Panc1 (cell line): ENCODE results near the gene KLK7. TPM values are rescaled to one million over a fixed set of nuclear protein-coding genes. Genes with fewer than 3 reads are reported as not detected.
"Not testable (repeated sequence)": the region's sequence is repeated elsewhere in the genome, so short reads cannot be mapped to it uniquely, and the experiment has no call there.

ENCODE experiments used
- ATAC-seq: fragments of 200-7000 bp; cut with Tn5 transposase; 2 replicates; pipeline ENCODE4 v1.9.1; 2020; ENCODE audit warnings: mild to moderate bottlenecking, moderate library complexity
- BruUV-seq: library from RNA; stranded (reverse); fragments of 400-500 nt; replicated peaks from 2 replicates; lab custom pipeline; 2021; lab: Mats Ljungman, UMichigan
- CTCF ChIA-PET: fragments of 300-600 bp; sonication (Branson Sonifier 250); formaldehyde crosslinking; loops from one replicate; lab custom pipeline; 2022; ENCODE audit warnings: antibody characterized with exemption; lab: Charles Lee
- POLR2A ChIA-PET: fragments of 300-600 bp; sonication (Branson Sonifier 250); formaldehyde crosslinking; loops from one replicate; lab custom pipeline; 2022; ENCODE audit warnings: antibody characterized with exemption; lab: Charles Lee
- DNase-seq: peaks from one replicate; pipeline ENCODE4 v3.0.0-alpha.2; 2010; ENCODE audit warnings: low read depth, low spot score
- H3K27ac ChIP-seq: 2 replicates; pipeline ENCODE4 v1.5.1; 2011; ENCODE audit warnings: mild to moderate bottlenecking, low read length, inconsistent platforms
- H3K27me3 ChIP-seq: fragments of 200-500 bp; sonication (Bioruptor generic); 2 replicates; pipeline ENCODE4 v1.6.0; 2014; ENCODE audit warnings: low read length, inconsistent platforms; ENCODE audit not compliant: control insufficient read depth, insufficient read depth
- H3K36me3 ChIP-seq: fragments of 200-500 bp; sonication (Bioruptor generic); 2 replicates; pipeline ENCODE4 v1.5.1; 2014; ENCODE audit warnings: inconsistent platforms, mild to moderate bottlenecking, low read length, moderate library complexity; ENCODE audit not compliant: control insufficient read depth, insufficient read depth
- H3K4me1 ChIP-seq: 2 replicates; pipeline ENCODE4 v1.5.1; 2011; ENCODE audit warnings: inconsistent platforms, mild to moderate bottlenecking, low read length, moderate library complexity; ENCODE audit not compliant: control insufficient read depth, insufficient read depth
- H3K4me3 ChIP-seq, 2 experiments: 2 replicates each; pipeline ENCODE4 v1.5.1; 2011 to 2012; ENCODE audit warnings: low read depth in 2 of 2, low read length in 2 of 2, mild to moderate bottlenecking in 2 of 2, inconsistent platforms in 1 of 2, moderate library complexity in 1 of 2
- H3K9me3 ChIP-seq: fragments of 200-500 bp; sonication (Bioruptor generic); 2 replicates; pipeline ENCODE4 v1.5.1; 2014; ENCODE audit warnings: low read depth, mild to moderate bottlenecking, inconsistent platforms, low read length, moderate library complexity; ENCODE audit not compliant: control insufficient read depth, insufficient read depth
- POLR2AphosphoS5 ChIP-seq: IDR thresholded peaks from 2 replicates; pipeline ENCODE4 v1.6.1; 2012; ENCODE audit warnings: mild to moderate bottlenecking, low read depth, low read length, moderate library complexity
- SIN3A ChIP-seq: IDR thresholded peaks from 2 replicates; pipeline ENCODE4 v1.6.1; 2012; ENCODE audit warnings: low read depth, mild to moderate bottlenecking, low read length, moderate library complexity, borderline replicate concordance; ENCODE audit not compliant: insufficient read depth
- TCF7L2 ChIP-seq: IDR thresholded peaks from 2 replicates; pipeline ENCODE4 v1.6.1; 2011; ENCODE audit warnings: mild to moderate bottlenecking, low read depth, low read length, inconsistent platforms
- in situ Hi-C: cut with HindIII; loops from 2 replicates; pipeline ENCODE4 v1.10.0; 2016; ENCODE audit warnings: low sequenced_read_pairs, low pct_unique_long_range_greater_than_20kb
- intact Hi-C: fragments of 100-400 bp; cut with micrococcal nuclease; formaldehyde crosslinking; loops from one replicate; pipeline ENCODE4 v1.10.0; 2022; ENCODE audit not compliant: unreplicated experiment
- total RNA-seq: library from RNA; stranded (reverse); gene quantifications from one replicate; pipeline ENCODE4 v1.2.1, GENCODE V29; 2021; ENCODE audit not compliant: unreplicated experiment
- TF ChIP-seq, protein P1 (sequence below): fragments of 450-650 bp; IDR thresholded peaks from 2 replicates; pipeline ENCODE4 v1.5.1; 2017; ENCODE audit warnings: mild to moderate bottlenecking
- TF ChIP-seq, protein P2 (sequence below), 2 experiments: IDR thresholded peaks; 2 replicates each; pipeline ENCODE4 v1.6.1; 2011 to 2012; ENCODE audit warnings: low read depth in 2 of 2, control low read depth in 1 of 2, low read length in 1 of 2, mild to moderate bottlenecking in 1 of 2, moderate library complexity in 1 of 2; ENCODE audit not compliant: insufficient read depth in 1 of 2

KLK7 gene
- total RNA-seq, 1 experiment from 2014 or later, result not detected

- CTCF ChIA-PET, result interaction anchor here (0.6 kb wide), 1 partner anchor 258 kb away, joined by 3 read pairs; no protein-coding TSS in a partner anchor
- H3K4me3 ChIP-seq, result no peak overlapping the region
- no peaks in the 10 kb centered on the region; the same call in 1 of the 2 replicates for H3K27me3 ChIP-seq
- no peaks in the 10 kb centered on the region for H3K36me3 ChIP-seq
- ATAC-seq, result no peak
- in situ Hi-C loops, result no loop called here
- DNase-seq, result no peak
- no peaks in the 10 kb centered on the region for H3K9me3 ChIP-seq
- no peaks in the 10 kb centered on the region for H3K4me1 ChIP-seq
- no TSS peak for BruUV-seq
- intact Hi-C loops, result no loop called here
- H3K27ac ChIP-seq, result no peak overlapping the region
- TF ChIP-seq TCF7L2, result no peak
- TF ChIP-seq SIN3A, result no peak
- TF ChIP-seq, protein P1, sequence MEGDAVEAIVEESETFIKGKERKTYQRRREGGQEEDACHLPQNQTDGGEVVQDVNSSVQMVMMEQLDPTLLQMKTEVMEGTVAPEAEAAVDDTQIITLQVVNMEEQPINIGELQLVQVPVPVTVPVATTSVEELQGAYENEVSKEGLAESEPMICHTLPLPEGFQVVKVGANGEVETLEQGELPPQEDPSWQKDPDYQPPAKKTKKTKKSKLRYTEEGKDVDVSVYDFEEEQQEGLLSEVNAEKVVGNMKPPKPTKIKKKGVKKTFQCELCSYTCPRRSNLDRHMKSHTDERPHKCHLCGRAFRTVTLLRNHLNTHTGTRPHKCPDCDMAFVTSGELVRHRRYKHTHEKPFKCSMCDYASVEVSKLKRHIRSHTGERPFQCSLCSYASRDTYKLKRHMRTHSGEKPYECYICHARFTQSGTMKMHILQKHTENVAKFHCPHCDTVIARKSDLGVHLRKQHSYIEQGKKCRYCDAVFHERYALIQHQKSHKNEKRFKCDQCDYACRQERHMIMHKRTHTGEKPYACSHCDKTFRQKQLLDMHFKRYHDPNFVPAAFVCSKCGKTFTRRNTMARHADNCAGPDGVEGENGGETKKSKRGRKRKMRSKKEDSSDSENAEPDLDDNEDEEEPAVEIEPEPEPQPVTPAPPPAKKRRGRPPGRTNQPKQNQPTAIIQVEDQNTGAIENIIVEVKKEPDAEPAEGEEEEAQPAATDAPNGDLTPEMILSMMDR, result no peak
- TF ChIP-seq POLR2AphosphoS5, result no peak
- TF ChIP-seq, protein P2, sequence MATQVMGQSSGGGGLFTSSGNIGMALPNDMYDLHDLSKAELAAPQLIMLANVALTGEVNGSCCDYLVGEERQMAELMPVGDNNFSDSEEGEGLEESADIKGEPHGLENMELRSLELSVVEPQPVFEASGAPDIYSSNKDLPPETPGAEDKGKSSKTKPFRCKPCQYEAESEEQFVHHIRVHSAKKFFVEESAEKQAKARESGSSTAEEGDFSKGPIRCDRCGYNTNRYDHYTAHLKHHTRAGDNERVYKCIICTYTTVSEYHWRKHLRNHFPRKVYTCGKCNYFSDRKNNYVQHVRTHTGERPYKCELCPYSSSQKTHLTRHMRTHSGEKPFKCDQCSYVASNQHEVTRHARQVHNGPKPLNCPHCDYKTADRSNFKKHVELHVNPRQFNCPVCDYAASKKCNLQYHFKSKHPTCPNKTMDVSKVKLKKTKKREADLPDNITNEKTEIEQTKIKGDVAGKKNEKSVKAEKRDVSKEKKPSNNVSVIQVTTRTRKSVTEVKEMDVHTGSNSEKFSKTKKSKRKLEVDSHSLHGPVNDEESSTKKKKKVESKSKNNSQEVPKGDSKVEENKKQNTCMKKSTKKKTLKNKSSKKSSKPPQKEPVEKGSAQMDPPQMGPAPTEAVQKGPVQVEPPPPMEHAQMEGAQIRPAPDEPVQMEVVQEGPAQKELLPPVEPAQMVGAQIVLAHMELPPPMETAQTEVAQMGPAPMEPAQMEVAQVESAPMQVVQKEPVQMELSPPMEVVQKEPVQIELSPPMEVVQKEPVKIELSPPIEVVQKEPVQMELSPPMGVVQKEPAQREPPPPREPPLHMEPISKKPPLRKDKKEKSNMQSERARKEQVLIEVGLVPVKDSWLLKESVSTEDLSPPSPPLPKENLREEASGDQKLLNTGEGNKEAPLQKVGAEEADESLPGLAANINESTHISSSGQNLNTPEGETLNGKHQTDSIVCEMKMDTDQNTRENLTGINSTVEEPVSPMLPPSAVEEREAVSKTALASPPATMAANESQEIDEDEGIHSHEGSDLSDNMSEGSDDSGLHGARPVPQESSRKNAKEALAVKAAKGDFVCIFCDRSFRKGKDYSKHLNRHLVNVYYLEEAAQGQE (IDR thresholded peaks at IDR 0.05; ENCODE audit: insufficient read depth in 1 of 2, low read depth in 2 of 2, low read length in 1 of 2), result no peak
- POLR2A ChIA-PET, result no interaction called here
Observed at GRCh38 chr19:50972795-50973376, 10.8 kb downstream of the KLK7 start.

GRCh38 chr19:50969810-50970209 lies 13.9 kb downstream of the KLK7 start:
- H3K36me3 ChIP-seq, H3K4me1 ChIP-seq, POLR2A ChIA-PET, H3K27ac ChIP-seq, BruUV-seq, H3K4me3 ChIP-seq, H3K9me3 ChIP-seq, DNase-seq, intact Hi-C loops, ATAC-seq, in situ Hi-C loops, H3K27me3 ChIP-seq: not testable (repeated sequence)
- CTCF ChIA-PET, result interaction anchor here (0.7 kb wide), 1 partner anchor 155 kb away, joined by 3 read pairs; no protein-coding TSS in a partner anchor

DNA sequence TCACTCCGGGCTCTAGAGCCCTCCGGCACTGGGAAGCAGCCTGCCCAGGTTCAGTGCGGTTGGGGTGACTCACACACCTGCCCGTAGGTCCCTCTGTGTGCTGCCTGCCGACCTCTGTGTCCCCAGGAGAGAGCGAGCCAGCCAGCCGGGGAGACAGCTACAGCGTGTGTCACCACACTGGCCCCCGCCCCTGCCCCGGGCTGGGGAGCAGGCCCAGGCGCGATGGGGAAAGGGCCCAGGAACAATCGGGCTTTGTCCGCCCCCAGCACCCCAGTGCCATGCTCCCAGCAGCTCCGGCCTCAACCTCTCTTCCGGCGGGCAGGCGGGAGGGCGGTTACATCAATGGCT lies 14.3 kb downstream of the KLK7 start, which contains the start of gene KLK6:
KLK6 (minus strand) TSS at position 179 of the 348 bp plus-strand sequence. CDS start 1,487 bp downstream, outside the sequence.
- DNase-seq (no peak), ATAC-seq (peak; percentile 56; the same call in 1 of the 2 replicates)
- H3K9me3 ChIP-seq, result no peaks in the 10 kb centered on the region
- H3K4me1 ChIP-seq, result no peaks in the 10 kb centered on the region
- intact Hi-C loops (no loop called here), in situ Hi-C loops (no loop called here)
- ChIA-PET POLR2A (no interaction called here), CTCF (interaction anchor here (0.7 kb wide), 1 partner anchor 154 kb away, joined by 3 read pairs; no protein-coding TSS in a partner anchor)
- no peaks in the 10 kb centered on the region for H3K36me3 ChIP-seq
- no peak for TF ChIP-seq POLR2AphosphoS5
- TF ChIP-seq TCF7L2, result no peak
- no TSS peak for BruUV-seq
- no peak within 1 kb of the TSS for H3K4me3 ChIP-seq
- H3K27ac ChIP-seq, result no peak within 1 kb of the TSS
- H3K27me3 ChIP-seq, result no peaks in the 10 kb centered on the region
